ENCODE measurements around the gene ZNF326. TPM values are rescaled to one million over a fixed set of nuclear protein-coding genes. Genes with fewer than 3 reads are reported as not detected.

ZNF326 gene
- total and polyA plus RNA-seq, 12 donors = 4.1 to 28.3 (median 15.2) TPM

- 62 to 70% (median 66%) methylated on average over 6 of the region's 6 CpGs for WGBS, 4 donors
- TF ChIP-seq POLR2A (IDR thresholded peaks at IDR 0.05) = no peak
- no peak for TF ChIP-seq CTCF (IDR thresholded peaks at IDR 0.05)
- DNase-seq = no peak
Observed at GRCh38 chr1:89962024-89962741, 32.7 kb upstream of the ZNF326 start.

GRCh38 chr1:89962742-89963075, 32.2 kb upstream of the ZNF326 start:
- Histone ChIP-seq H3K27me3 (no peaks in the 10 kb centered on the region), H3K4me3 (no peak overlapping the region), H3K36me3 (replicated peaks in 1 of 2) (no peaks in the 10 kb centered on the region), H3K27ac (no peak overlapping the region), H3K4me1 (replicated peaks in 1 of 2) (peaks cover 0 to 4% of the 10 kb centered on the region in 2 donors), H3K9me3 (replicated peaks in 1 of 3) (no peaks in the 10 kb centered on the region)
- DNase-seq = no peak
- intact Hi-C loops (cut with DNase I) = no loop called here
- no peak for TF ChIP-seq POLR2A (IDR thresholded peaks at IDR 0.05)
- no peak for TF ChIP-seq CTCF (IDR thresholded peaks at IDR 0.05)
- WGBS, 4 donors = 84 to 100% (median 95%) methylated on average over 1 of the region's 1 CpG

More at GRCh38 chr1:89962024-89962741, 32.7 kb upstream of the ZNF326 start:
- no peak overlapping the region for H3K27ac ChIP-seq
- no peaks in the 10 kb centered on the region for H3K9me3 ChIP-seq (replicated peaks in 1 of 3)
- H3K4me1 ChIP-seq (replicated peaks in 1 of 2) = peaks cover 0 to 4% of the 10 kb centered on the region in 2 donors
- H3K4me3 ChIP-seq = no peak overlapping the region
- intact Hi-C loops (cut with DNase I) = no loop called here
- H3K27me3 ChIP-seq = no peaks in the 10 kb centered on the region
- H3K36me3 ChIP-seq (replicated peaks in 1 of 2) = no peaks in the 10 kb centered on the region

GRCh38 chr1:89965193-89965768, 29.6 kb upstream of the ZNF326 start:
- Histone ChIP-seq H3K27ac (no peak overlapping the region), H3K4me3 (no peak overlapping the region), H3K27me3 (no peaks in the 10 kb centered on the region), H3K36me3 (replicated peaks in 1 of 2) (no peaks in the 10 kb centered on the region), H3K4me1 (replicated peaks in 1 of 2) (peaks cover 0 to 4% of the 10 kb centered on the region in 2 donors), H3K9me3 (replicated peaks in 1 of 3) (no peaks in the 10 kb centered on the region)
- no peak for DNase-seq
- WGBS, 4 donors = 51 to 58% (median 55%) methylated on average over 4 of the region's 4 CpGs
- TF ChIP-seq CTCF (IDR thresholded peaks at IDR 0.05) (no peak), POLR2A (IDR thresholded peaks at IDR 0.05) (no peak)
- intact Hi-C loops (cut with DNase I) = no loop called here

GRCh38 chr1:89966656-89967055, 28.3 kb upstream of the ZNF326 start:
- Histone ChIP-seq H3K4me3 (no peak overlapping the region), H3K27ac (no peak overlapping the region), H3K4me1 (replicated peaks in 1 of 2) (peaks cover 0 to 4% of the 10 kb centered on the region in 2 donors), H3K27me3 (no peaks in the 10 kb centered on the region), H3K9me3 (replicated peaks in 1 of 3) (no peaks in the 10 kb centered on the region), H3K36me3 (replicated peaks in 1 of 2) (no peaks in the 10 kb centered on the region)
- 60 to 70% (median 66%) methylated on average over 5 of the region's 5 CpGs for WGBS, 4 donors
- intact Hi-C loops (cut with DNase I) = no loop called here
- DNase-seq = peak in 1 of 7 donors; percentile 25
- TF ChIP-seq CTCF (IDR thresholded peaks at IDR 0.05) = no peak
- no peak for TF ChIP-seq POLR2A (IDR thresholded peaks at IDR 0.05)

All from adrenal gland (tissue), 12 donors.